HL-60 (cell line): Measurements from ENCODE around the gene SIX5.

Source experiments
- CTCF ChIP-seq: IDR thresholded peaks from one replicate; pipeline ENCODE4 v1.5.1; 2011; ENCODE audit warnings: low read length, control low read depth, inconsistent platforms; ENCODE audit not compliant: insufficient read depth
- GABPA ChIP-seq: IDR thresholded peaks from 2 replicates; pipeline ENCODE4 v1.6.1; 2012; ENCODE audit warnings: low read depth
- POLR2AphosphoS5 ChIP-seq: IDR thresholded peaks from 2 replicates; pipeline ENCODE4 v1.6.1; 2012; ENCODE audit warnings: low read depth

DNA sequence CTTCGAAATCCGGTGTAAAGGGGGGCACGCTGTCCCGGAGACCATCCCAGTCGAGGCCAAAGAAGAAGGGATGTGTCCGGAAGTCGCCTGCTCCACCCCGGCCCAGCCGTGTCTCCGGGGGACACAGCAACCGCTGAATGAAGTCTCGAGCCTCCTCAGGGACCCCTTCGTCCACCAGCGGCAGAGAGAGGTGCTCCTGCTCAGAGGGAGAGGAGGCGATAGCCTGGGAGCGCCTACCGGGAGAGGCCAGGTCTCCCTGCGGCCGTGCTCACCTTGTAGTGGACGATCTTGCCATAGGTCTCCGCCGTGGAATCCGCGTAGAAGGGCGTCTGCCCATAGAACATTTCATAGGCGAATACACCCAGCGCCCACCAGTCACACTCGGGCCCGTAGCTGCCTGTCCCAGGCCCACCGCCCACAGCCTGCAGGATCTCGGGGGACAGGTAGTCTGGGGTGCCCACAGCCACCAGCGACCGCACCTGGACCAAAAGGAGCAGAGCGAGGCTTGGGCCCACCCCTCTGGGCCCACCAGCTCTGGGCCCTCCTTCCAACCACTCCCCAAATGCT lies 8.4 kb upstream of the SIX5 start:
- TF ChIP-seq CTCF = no peak
- TF ChIP-seq GABPA = no peak
- no peak for TF ChIP-seq POLR2AphosphoS5
